Tibial nerve (tissue), 4 donors: Measurements from ENCODE around the gene GPHA2.

Source experiments
- CTCF ChIP-seq, 5 experiments: fragments of 200-600 bp in 3 of 5; fragments of 450-650 bp in 2 of 5; sonication (generic) in 3 of 5; IDR thresholded peaks; one replicate each; pipeline ENCODE4 v1.5.1; 2016 to 2019; ENCODE audit warnings: antibody characterized with exemption in 5 of 5, mild to moderate bottlenecking in 3 of 5, moderate library complexity in 2 of 5
- EP300 ChIP-seq, 2 donors: sonication (generic); formaldehyde crosslinking; IDR thresholded peaks; one replicate each; pipeline ENCODE4 v1.6.1; 2017; ENCODE audit warnings: antibody characterized with exemption in 2 of 2, mild to moderate bottlenecking in 1 of 2
- POLR2A ChIP-seq, 2 donors: fragments of 450-650 bp; IDR thresholded peaks; one replicate each; pipeline ENCODE4 v1.6.1; 2017; ENCODE audit warnings: antibody characterized with exemption in 2 of 2, mild to moderate bottlenecking in 2 of 2, moderate library complexity in 2 of 2

- TF ChIP-seq CTCF (IDR thresholded peaks at IDR 0.05): no peak
- no peak for TF ChIP-seq EP300 (IDR thresholded peaks at IDR 0.05)
- TF ChIP-seq POLR2A (IDR thresholded peaks at IDR 0.05): no peak
Measured at GRCh38 chr11:64894812-64895452, 40.8 kb downstream of the GPHA2 start.
